SKM-1 treated with dmso at 0.1 percent for 144 hours (cell line): ENCODE measurements around the gene DOCK9.
A peak's percentile ranks its signal among the peaks of the same experiment; 100 is the strongest.

ENCODE experiments used
- DNase-seq: peaks from one replicate; lab custom pipeline; 2025; ENCODE audit not compliant: unreplicated experiment; lab: John Stamatoyannopoulos, UW

Gene DOCK9

GRCh38 chr13:98860491-98860890 is 117.4 kb downstream of the DOCK9 start:
- no peak for DNase-seq

- no peak for DNase-seq
These were observed 119.7 kb downstream of the DOCK9 start for GRCh38 chr13:98858191-98858590.

DNA sequence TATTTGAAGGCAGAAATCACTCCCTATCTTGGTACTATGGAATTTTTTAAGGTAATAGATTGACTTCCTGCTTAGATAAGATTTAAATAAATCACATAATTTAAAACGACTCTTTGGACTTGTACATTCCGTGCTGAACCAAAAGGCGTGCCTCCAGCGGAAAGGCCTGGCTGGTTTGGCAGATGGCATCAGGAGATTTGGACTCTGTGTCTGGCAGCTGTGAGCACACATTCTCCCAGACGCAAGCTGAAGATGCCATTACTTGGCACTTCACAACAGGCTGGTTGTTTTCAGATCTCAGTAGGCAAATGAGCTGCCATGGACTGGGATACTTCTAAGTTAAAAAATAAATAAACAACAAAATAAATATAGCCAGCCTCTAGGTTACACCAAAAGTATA is 120.9 kb downstream of the DOCK9 start:
- no peak for DNase-seq

DNA sequence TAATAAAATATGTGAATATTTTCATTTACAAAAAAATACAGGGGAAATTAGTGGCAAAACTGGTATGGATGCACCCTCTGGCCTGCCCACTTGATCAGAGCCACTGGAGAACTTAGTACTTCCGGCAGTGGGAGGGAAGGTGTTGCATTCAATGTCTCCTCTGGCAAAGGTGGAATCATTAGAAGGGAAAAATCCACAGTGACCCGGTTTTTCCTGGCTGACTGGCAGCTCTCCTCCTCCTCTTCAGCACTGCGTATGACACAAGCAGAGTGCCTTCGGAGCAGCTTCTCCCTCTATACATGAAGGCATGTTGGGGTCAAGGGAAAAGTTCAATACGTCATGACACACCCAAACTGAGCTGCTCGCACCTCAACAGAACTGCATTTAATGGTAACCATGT is 123.4 kb downstream of the DOCK9 start:
- no peak for DNase-seq

GRCh38 chr13:98853771-98854221 is 124.1 kb downstream of the DOCK9 start:
- DNase-seq, result no peak

- no peak for DNase-seq
These were observed 126.6 kb downstream of the DOCK9 start for GRCh38 chr13:98851276-98851675.

GRCh38 chr13:98848746-98849145 is 129.1 kb downstream of the DOCK9 start:
- no peak for DNase-seq

GRCh38 chr13:98847780-98848179 is 130.1 kb downstream of the DOCK9 start:
- no peak for DNase-seq

DNA sequence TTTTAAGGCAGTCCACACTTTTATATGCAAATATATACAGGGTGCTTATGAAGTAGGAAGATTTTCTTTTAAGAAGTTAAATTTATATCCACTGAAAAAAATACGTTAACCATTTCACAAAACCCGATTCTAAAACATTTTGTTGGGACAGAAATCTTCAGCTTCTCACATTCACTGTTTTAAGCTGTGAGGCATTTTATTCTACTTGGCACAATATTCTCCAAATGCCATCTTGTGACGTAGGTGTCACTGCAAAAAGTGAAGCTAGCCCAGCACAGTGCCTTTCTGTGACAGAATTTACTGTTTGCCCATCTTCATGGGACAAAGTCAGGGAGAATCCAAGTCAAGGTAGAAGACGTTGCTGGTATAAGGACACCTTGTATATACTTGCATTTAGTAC is 130.9 kb downstream of the DOCK9 start:
- no peak for DNase-seq

GRCh38 chr13:98846521-98846920 is 131.3 kb downstream of the DOCK9 start:
- DNase-seq, result no peak

GRCh38 chr13:98845742-98846141 is 132.1 kb downstream of the DOCK9 start:
- no peak for DNase-seq

DNA sequence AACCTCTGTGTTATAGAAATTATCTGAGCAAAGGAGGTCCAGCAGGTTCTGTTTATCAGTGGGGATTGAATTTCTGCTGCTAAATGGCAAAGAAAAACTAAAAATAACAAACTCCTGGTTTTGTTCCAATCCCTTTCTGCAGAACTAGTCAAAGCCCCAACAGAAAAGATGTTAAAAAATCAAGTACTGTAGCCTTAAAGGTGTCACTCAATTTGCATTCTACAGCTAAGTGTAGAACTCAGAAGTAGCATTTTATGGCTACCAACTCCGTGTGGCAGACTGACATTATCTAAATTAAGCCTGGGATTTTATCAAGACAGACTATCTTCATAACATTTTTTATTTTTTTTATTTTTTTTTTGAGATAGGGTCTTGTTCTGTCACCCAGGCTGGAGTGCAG is 133.8 kb downstream of the DOCK9 start:
- DNase-seq, result no peak

DNA sequence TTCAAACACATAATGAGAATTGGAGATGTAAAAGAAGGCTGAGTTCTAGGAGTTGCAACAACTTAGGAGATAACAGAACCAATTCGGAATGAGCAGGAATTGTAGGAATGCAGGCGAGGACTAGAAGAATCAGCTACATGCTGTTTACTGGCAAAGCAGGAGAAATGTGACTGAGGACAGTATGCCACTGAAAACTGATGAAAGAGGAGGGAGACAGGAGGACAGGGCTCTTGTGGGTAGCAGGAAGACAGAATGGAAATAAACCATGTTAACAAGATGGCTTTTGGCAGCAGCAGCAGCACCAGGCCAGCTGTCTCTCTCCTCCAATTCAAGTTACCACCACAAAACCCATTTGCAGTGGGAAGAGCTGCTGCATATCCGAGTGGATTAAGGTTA is 134.4 kb downstream of the DOCK9 start:
- DNase-seq, result no peak

GRCh38 chr13:98842858-98843481 is 134.9 kb downstream of the DOCK9 start:
- peak; percentile 81 for DNase-seq

DNA sequence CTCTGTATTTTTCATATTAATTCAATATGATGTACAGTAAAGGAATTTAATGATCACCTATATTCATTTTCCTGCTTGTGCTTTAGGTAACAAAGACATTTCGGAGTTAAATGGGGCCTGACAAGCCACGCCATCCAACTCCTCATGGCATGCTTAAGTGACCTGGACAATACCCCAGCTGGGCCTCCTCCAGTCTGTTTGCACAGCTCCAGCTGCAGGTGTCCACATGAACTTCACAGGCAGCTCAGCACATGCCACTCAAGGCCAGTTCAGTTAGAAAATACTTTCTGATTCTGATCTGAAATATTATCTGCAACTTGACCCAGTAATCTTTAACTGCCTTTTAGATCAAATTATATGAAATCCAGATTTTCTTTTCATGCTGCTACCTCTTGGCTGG is 135.8 kb downstream of the DOCK9 start:
- DNase-seq, result no peak

DNA sequence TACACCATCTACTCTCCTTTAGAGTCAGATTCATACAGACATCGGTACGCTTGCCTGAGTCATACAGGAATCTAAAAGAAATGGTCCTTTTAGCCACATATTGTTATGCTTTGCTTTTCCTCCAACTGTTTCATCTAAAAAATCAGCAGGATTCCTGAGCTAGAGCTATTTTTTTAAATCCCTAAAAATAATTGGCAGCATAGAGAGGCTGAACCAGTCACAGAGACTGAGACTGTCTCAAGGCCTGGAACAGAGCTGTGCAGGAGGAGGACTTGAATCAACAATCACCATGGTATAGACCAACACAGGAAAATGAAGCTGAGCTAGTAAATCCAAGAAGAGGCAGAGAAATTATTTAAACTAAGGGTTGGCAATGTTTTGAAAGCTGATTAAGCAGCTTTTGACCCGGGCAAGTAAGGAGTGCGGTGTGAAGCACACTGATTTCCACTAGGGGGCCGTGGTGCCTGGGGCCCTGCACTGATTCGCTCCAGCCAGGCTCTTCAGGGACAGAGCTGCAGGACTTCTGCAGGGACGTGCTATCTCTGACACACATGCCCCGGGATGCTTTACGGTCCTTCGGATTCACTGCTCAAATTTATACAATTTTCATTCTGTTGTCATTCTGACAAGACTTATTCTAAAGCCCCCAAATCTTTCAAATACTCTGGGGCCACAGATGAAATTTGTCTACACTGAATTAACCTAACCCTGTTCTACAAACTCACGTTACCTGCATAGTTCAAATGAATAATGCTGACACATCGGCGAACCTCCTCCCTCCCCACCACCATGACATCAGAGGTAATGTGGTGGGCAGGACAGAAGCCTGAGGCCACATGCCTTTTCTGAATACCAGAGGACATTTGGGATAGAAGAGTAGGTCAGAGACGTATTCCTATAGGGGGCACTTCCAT is 137.8 kb downstream of the DOCK9 start:
- peak; percentile 41 for DNase-seq

DNA sequence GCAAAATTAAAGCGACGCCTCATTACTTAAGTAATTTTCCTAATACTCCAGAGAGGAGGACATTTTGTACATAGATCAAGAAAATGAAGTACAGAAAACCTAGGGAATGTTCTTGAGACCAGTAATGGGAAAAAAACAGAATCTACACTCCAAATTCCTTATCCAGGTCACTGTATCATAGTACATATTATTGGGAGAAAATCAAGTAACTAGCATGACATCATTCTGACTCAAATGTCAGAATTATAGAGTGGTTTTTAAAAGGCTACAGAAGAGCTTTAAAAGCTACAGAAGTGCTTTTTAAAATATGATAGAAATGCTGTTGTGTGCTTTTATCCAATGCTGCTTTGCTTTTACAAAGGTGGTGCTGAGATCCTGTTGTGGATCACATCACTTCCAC is 139.1 kb downstream of the DOCK9 start:
- DNase-seq, result no peak

- DNase-seq, result no peak
These were observed 140.0 kb downstream of the DOCK9 start for GRCh38 chr13:98837896-98838295.

GRCh38 chr13:98835156-98835555 is 142.7 kb downstream of the DOCK9 start:
- no peak for DNase-seq

DNA sequence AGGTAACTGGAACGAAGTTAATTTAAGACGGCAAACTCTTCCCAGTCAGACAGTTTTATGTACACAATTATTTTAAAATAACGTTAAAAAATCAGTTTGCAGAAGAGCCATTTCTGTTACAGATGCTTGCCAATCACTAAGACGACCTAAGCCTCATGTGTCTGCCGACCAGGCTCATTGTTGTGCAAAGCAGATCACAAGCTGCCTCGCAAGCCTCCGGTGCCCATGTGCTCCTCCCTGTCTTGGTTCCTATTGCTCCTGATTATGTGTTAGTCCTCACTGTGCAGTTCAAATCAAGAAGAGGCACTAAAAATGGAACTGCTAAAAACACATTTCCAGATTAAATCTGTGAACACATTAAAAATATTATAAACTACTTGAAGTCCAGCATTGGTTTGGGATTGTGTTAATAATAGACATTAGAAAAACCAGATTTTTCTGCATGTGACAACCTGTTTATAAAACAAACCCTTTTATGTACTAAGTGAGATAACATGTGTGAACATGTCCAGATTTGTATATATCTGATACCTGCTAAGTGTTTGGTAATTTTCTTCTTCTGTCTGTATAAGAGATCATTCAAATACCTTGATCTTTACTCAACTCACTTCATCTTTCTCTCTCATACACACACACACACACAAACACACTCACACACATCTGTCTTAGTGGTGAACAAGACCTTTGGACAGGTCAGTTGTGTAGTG is 143.5 kb downstream of the DOCK9 start:
- no peak for DNase-seq

GRCh38 chr13:98831236-98831635 is 146.6 kb downstream of the DOCK9 start:
- DNase-seq, result no peak

DNA sequence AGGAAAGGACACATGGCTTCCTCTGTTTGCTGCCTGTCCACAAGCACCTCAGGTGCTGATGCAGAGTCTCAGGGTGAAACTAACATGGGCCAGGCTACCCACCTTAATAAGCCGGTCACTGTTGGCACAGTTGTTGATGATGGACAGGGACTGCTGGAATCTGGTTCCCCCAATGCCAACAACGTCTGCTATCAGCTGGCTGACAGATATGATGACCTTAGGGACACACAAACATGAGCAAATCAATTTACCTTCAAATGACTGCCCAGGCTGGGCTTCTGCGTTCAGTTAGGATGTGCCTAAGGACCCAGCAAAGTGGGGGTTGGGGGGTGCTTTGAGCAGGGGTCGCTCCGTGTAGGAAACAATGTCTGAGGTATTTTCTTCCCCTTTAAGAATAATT is 148.3 kb downstream of the DOCK9 start:
- no peak for DNase-seq
